ENCODE data around the gene PNPLA8.

- TF ChIP-seq CTCF (conservative IDR thresholded peaks at IDR 0.05; ENCODE audit: low read length) (no peak), EZH2phosphoT487 (IDR thresholded peaks at IDR 0.05; ENCODE audit: borderline replicate concordance) (no peak)
Observed at GRCh38 chr7:108434010-108434409, 91.9 kb downstream of the PNPLA8 start.

Data from Loucy (cell line).